M059J (cell line): Measurements from ENCODE around the gene SLC25A45. TPM values are rescaled to one million over a fixed set of nuclear protein-coding genes. Genes with fewer than 3 reads are reported as not detected.
A peak's percentile ranks its signal among the peaks of the same experiment; 100 is the strongest.

ENCODE experiments used
- DNase-seq: peaks from one replicate; pipeline ENCODE4 v3.0.0-alpha.2; 2012; ENCODE audit warnings: low read depth
- total RNA-seq: library from RNA; depleted of rRNA; stranded (reverse); fragments of >200 nt; shearing (Covaris generic); gene quantifications from 2 replicates; pipeline ENCODE4 v1.2.3, GENCODE V29; 2014

The SLC25A45 gene
- total RNA-seq, 1 experiment from 2014 or later: 1.1 TPM

GRCh38 chr11:65389294-65389980, 7.0 kb upstream of the SLC25A45 start:
- DNase-seq: no peak

- no peak for DNase-seq
Measured at GRCh38 chr11:65388731-65389130, 6.3 kb upstream of the SLC25A45 start.

GRCh38 chr11:65386307-65387140, 4.1 kb upstream of the SLC25A45 start, which contains the start of gene FRMD8:
TSS of gene FRMD8 (plus strand) at chr11:65386637. CDS start at chr11:65387037, 400 bp downstream.
- DNase-seq: peak; percentile 83

- peak; percentile 77 for DNase-seq
Measured at GRCh38 chr11:65384301-65384889, 1.9 kb upstream of the SLC25A45 start.

- no peak for DNase-seq
Measured at GRCh38 chr11:65383778-65384177, 1.3 kb upstream of the SLC25A45 start.

- no peak for DNase-seq
Measured at GRCh38 chr11:65382804-65383368, 440 bp upstream of the SLC25A45 start.

GRCh38 chr11:65381716-65382032, 772 bp downstream of the SLC25A45 start:
- peak; percentile 91 for DNase-seq

GRCh38 chr11:65380460-65381119, 1.9 kb downstream of the SLC25A45 start:
- no peak for DNase-seq

- no peak for DNase-seq
Measured at GRCh38 chr11:65379698-65380459, 2.6 kb downstream of the SLC25A45 start.

- no peak for DNase-seq
Measured at GRCh38 chr11:65378928-65379638, 3.4 kb downstream of the SLC25A45 start.

- no peak for DNase-seq
Measured at GRCh38 chr11:65378208-65378927, 4.1 kb downstream of the SLC25A45 start.

- no peak for DNase-seq
Measured at GRCh38 chr11:65377777-65378176, 4.7 kb downstream of the SLC25A45 start.

GRCh38 chr11:65377036-65377435, 5.4 kb downstream of the SLC25A45 start:
- no peak for DNase-seq

- DNase-seq: no peak
Measured at GRCh38 chr11:65376138-65376713, 6.2 kb downstream of the SLC25A45 start.

GRCh38 chr11:65375012-65375411, 7.4 kb downstream of the SLC25A45 start:
- DNase-seq: no peak

GRCh38 chr11:65373839-65374580, 8.4 kb downstream of the SLC25A45 start:
- no peak for DNase-seq

- no peak for DNase-seq
Measured at GRCh38 chr11:65370659-65371049, 11.8 kb downstream of the SLC25A45 start.

GRCh38 chr11:65366340-65366773, 16.1 kb downstream of the SLC25A45 start:
- DNase-seq: peak; percentile 84

GRCh38 chr11:65363770-65364169, 18.7 kb downstream of the SLC25A45 start:
- no peak for DNase-seq
